Activated gamma-delta T cell treated with Interleukin-2 at 50 U/mL for 16 hours (primary cell): ENCODE results near the gene ZFYVE21.
A peak's percentile ranks its signal among the peaks of the same experiment; 100 is the strongest.

Source experiments
- DNase-seq: peaks from one replicate; pipeline ENCODE4 v3.0.0-alpha.2; 2020

Gene ZFYVE21

GRCh38 chr14:103739466-103739792 lies 23.8 kb downstream of the ZFYVE21 start:
- no peak for DNase-seq

- DNase-seq = no peak
Measured at GRCh38 chr14:103739793-103740501, 24.3 kb downstream of the ZFYVE21 start.

DNA sequence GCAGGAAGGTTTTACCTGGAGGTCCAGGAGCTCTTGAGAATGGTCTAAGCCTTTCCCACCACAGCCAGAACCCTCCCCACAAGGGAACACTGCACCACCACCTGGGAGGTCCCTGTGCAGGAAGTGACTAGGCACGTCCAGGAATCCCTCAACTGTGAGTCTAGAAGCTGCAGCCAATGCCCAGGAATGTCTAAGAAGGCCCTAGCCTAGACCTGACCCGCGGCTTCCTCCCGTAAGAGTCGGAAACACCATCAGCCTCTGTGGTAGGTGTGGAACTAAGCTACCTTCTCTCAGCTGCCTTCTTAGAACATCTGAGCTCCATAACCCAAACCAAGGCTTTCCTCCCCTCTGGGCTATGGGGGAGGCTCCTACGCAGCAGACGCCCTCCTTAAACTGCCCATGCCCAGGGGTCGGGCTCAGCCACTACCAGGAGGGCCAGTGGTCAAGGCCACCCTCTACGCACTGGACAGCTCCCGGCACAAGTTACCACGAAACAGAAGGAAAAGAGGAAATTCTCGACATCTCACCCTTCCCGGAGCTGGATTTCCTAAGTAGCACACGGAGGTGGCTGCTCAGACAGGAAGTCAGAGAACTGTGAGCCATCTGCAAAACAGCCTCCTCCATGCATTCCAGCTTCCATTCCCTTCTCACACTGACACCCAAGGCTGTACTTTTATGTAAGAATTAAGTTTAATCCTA lies 25.5 kb downstream of the ZFYVE21 start:
- DNase-seq = no peak

GRCh38 chr14:103741876-103742275 lies 26.3 kb downstream of the ZFYVE21 start:
- no peak for DNase-seq

GRCh38 chr14:103742499-103743255 lies 27.1 kb downstream of the ZFYVE21 start:
- DNase-seq = no peak

DNA sequence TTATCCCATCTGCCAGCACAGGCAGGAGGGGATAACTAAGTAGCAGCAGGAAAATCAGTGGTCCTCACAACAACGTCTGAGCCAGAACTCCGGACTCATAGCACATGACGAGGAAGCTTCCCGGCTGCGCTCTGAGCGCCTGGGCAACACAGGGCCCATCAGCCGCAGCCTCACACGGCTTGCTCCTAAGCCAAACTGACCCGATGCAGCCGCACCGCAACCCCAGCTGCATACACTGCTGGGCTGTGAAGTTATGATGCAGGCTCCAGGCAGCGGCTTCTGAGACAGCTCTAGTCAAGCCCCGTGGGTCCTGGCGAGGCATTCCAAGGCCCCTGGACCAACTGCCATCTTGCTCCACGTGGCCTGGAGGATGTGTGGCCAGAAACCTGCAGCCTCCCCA lies 28.1 kb downstream of the ZFYVE21 start:
- no peak for DNase-seq

GRCh38 chr14:103744621-103745395 lies 29.2 kb downstream of the ZFYVE21 start:
- no peak for DNase-seq

DNA sequence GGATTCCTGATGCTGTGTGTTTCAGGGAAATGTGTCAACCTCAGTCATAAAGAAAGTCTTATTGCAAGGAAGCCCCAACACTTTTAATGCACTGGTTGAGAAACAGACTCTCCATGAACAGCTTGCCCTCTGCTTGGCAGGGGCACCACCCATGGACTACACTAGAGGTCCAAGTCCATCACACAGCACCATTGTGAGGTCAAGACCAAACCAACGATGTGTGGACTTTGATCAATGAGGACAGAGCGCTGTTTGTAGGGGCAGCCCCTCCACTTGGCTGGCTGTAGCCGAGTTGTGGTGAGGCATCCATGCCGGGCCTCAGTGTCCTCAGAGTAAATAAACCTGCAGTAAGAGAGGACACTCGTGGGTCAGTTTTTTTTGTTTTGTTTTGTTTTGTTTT lies 29.8 kb downstream of the ZFYVE21 start:
- DNase-seq = no peak

- DNase-seq = no peak
Measured at GRCh38 chr14:103746701-103747100, 31.1 kb downstream of the ZFYVE21 start.

- DNase-seq = peak; percentile 58
Measured at GRCh38 chr14:103748534-103748857, 32.9 kb downstream of the ZFYVE21 start.

DNA sequence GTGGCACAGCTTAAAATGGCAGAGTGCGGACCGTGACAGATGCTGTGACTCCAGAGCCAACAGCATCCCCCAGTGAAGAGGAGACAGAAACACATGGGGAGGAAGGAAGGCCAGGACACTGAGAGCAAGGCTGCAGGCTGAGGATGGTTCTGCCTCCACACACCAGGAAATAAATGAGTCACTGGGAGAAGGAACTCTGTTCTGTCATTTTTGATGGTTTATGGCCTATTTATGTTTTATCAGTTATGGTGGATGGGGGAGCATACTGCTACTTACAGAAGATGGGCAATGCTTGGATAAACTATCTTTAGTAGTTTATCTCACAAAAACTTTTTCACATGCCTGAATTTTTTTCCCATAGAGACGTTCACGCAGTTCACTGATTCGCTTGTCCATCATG lies 33.8 kb downstream of the ZFYVE21 start:
- DNase-seq = no peak

- no peak for DNase-seq
Measured at GRCh38 chr14:103749860-103750259, 34.2 kb downstream of the ZFYVE21 start.

DNA sequence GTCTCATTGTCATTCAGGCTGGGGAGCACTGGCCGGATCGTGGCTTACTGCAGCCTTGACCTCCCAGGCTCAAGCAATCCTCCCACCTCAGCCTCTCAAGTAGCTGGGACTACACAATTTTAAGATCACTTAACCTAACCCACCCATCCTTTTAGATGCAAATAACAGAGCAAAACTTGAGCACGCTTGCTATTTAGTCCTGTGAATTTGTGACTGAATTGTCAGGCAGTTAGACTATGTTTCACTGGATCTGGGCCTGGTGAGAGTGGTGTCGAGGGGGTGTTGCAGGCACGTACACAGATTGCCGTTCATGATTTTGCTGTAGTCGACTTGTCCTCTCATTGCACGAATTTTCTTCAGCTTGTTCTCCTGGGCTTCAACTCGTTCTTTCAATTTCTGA lies 38.2 kb downstream of the ZFYVE21 start:
- no peak for DNase-seq

DNA sequence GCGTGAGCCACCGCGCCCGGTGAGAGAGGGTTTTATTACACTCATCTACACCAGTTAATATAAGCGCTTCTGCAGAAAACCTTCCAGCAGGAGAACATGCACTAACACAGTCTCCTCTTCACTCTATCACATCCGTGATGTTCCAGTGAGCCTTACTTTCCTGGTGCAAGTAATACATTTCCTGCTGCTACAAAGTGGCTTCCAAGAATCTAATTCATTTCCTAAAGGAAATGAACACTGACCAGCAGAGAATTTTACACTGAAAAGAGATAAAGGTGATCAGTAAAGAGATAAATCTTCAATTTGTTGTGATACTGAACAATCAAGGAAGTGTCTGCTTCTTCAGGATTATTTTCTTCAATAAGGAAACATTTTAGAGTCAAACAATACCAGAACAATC lies 39.5 kb downstream of the ZFYVE21 start:
- no peak for DNase-seq

GRCh38 chr14:103758059-103758776 lies 42.6 kb downstream of the ZFYVE21 start:
- DNase-seq = no peak

- DNase-seq = no peak
Measured at GRCh38 chr14:103762036-103762435, 46.4 kb downstream of the ZFYVE21 start.

DNA sequence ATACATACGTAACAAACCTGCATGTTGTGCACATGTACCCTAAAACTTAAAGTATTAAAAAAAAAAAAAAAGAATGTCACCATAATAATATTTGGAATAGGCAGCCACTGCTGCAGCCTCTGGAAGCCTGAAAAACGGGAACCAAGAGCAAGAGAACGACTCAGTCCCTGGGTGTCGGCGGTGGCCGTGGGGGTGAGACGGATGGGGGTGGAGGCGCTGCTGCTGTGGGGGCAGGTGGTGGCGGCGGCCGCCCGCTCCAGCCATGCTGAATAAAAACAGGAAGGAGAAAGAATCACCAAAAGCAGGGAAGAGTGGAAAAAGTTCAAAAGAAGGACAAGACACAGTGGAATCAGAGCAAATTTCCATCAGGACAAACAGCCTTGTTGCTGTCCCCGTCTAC lies 46.9 kb downstream of the ZFYVE21 start:
- DNase-seq = no peak

DNA sequence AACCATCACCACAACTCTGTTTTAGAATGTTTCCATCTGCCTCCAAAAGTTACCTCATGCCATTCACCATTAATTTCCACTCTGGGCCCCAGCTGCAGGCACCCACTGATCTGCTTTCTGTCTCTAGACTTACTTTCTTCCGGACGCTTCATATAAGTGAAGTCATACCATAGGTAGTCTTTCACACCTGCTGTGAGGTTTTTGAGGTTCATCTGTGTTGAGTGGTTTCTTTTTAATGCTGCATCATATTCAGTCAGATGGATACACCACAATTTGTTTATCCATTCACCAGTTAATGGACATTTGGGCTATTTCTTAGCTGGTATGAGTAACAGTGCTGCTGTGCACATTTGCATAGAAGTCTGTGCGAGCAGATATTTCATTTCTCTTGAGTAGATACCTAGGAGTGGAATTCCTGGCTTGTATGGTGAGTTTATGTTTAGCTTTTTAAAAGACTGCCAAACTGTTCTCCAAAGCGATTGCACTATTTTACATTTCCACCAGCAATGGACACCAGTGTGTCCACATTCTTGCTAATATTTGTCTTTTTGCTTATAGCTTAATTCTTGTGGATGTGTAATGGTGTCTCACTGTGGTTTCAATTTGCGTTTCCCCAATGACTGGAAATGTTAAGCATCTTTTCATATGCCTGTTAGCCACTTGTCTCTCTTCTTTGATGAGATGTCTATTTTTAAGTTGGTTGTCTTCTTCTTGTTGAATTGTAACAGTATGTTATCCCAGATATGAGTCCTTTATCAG lies 48.3 kb downstream of the ZFYVE21 start:
- no peak for DNase-seq

DNA sequence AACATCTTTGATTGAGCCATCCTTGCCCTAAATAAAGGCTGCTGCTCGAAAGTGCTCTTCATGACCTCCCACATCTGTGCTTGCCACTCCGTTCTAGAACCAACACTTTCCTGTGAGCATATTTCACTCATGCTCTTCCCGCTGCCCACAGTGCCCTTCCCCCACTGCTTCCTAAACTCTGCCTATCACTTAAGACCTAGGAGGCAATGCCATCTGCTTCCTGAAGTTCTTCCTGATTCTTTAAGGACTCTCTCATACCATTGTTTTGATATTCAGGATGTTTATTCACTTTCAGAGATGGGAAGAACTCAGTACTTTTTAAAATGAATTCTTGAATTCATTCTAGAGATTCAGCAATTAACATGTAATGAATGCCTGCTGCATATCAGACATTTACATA lies 49.9 kb downstream of the ZFYVE21 start:
- no peak for DNase-seq

DNA sequence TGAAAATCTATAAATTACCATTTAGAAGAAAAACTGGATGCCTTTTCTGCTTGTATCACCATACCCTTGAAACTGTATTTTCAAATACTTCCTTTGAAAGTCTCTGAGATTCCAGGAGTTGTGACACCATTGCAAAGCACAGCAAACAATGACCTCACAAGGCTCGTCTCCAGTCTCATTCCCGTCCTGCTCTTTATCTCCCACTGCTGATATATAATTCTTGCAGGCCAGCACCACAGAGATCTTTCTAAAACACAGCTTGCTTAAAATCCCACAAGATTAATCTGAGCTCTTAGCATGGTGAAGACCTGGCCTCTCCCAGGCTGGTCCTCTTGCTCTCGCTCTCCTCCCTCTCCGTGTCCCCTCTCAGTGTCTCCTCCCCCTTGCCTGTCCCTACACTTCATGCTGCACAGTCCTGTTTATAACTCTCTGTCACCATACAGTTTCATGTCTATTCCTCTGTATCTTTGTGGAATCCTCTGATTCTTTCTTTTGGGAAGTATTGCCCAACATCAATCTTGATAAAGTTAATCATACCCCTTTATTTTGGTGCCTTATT lies 51.8 kb downstream of the ZFYVE21 start:
- DNase-seq = no peak

- no peak for DNase-seq
Measured at GRCh38 chr14:103770500-103770899, 54.9 kb downstream of the ZFYVE21 start.

DNA sequence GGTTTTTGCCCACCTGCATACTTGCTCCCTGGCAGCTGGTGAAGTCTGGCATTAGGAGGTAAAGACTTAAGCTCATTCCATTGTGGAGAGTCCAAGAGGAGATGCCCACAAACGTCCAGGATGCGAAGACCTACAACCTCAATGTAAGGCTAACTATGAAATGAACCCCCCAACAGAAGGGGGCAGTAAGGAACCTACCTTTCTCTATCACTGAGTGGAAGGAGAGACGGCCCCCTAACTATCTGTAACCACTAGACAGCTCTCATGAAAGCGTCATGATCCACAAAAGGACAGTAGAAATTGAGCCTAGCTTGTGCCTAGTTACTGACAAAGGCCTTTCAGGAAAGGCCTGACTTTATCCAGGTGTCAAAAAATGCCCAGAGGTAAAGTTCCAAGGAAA lies 55.3 kb downstream of the ZFYVE21 start:
- no peak for DNase-seq
